H9 (cell line): ENCODE measurements around the gene NKX3-2. TPM values are rescaled to one million over a fixed set of nuclear protein-coding genes. Genes with fewer than 3 reads are reported as not detected.

ENCODE experiments used
- DNase-seq: peaks from one replicate; pipeline ENCODE4 v3.0.0-alpha.2; 2017
- H2AFZ ChIP-seq: one replicate; pipeline ENCODE4 v1.6.1; 2013; ENCODE audit warnings: mild to moderate bottlenecking, low read length, control low read depth, moderate library complexity
- H2AK5ac ChIP-seq: 2 replicates; pipeline ENCODE4 v1.6.1; 2013; ENCODE audit warnings: low read length, control low read depth, mixed read lengths; ENCODE audit not compliant: insufficient read length
- H2BK120ac ChIP-seq: one replicate; pipeline ENCODE4 v1.6.1; 2013; ENCODE audit warnings: low read depth, mild to moderate bottlenecking, low read length, control low read depth, inconsistent platforms; ENCODE audit not compliant: poor library complexity, severe bottlenecking
- H2BK12ac ChIP-seq: 2 replicates; pipeline ENCODE4 v1.6.1; 2013; ENCODE audit warnings: low read length, control low read depth, mixed read lengths, low read depth; ENCODE audit not compliant: insufficient read length
- H2BK15ac ChIP-seq: 2 replicates; pipeline ENCODE4 v1.6.1; 2013; ENCODE audit warnings: low read depth, low read length, control low read depth
- H2BK20ac ChIP-seq: one replicate; pipeline ENCODE4 v1.6.1; 2013; ENCODE audit warnings: low read depth, mild to moderate bottlenecking, low read length, control low read depth, inconsistent platforms; ENCODE audit not compliant: poor library complexity, severe bottlenecking
- H2BK5ac ChIP-seq: 2 replicates; pipeline ENCODE4 v1.6.1; 2013; ENCODE audit warnings: low read length, control low read depth, mixed read lengths; ENCODE audit not compliant: insufficient read length
- H3K14ac ChIP-seq: 2 replicates; pipeline ENCODE4 v1.6.1; 2013; ENCODE audit warnings: low read length, control low read depth; ENCODE audit not compliant: insufficient read depth
- H3K18ac ChIP-seq: 2 replicates; pipeline ENCODE4 v1.6.1; 2013; ENCODE audit warnings: low read depth, mild to moderate bottlenecking, mixed read lengths, low read length, control low read depth; ENCODE audit not compliant: insufficient read length
- H3K23ac ChIP-seq: 2 replicates; pipeline ENCODE4 v1.6.1; 2013; ENCODE audit warnings: low read length, control low read depth, mixed read lengths, low read depth; ENCODE audit not compliant: insufficient read length
- H3K23me2 ChIP-seq: 2 replicates; pipeline ENCODE4 v1.6.1; 2013; ENCODE audit warnings: low read depth, mild to moderate bottlenecking, mixed read lengths, low read length, control low read depth; ENCODE audit not compliant: insufficient read length, poor library complexity, severe bottlenecking
- H3K27ac ChIP-seq: 2 replicates; pipeline ENCODE4 v1.5.1; 2013; ENCODE audit warnings: low read length, control low read depth, mixed read lengths, low read depth; ENCODE audit not compliant: insufficient read length
- H3K27me3 ChIP-seq: 2 replicates; pipeline ENCODE4 v1.6.1; 2013; ENCODE audit warnings: low read length, control low read depth, inconsistent platforms; ENCODE audit not compliant: insufficient read depth
- H3K4ac ChIP-seq: 2 replicates; pipeline ENCODE4 v1.6.1; 2013; ENCODE audit warnings: low read depth, mild to moderate bottlenecking, control low read depth, inconsistent platforms, low read length, moderate library complexity
- H3K4me1 ChIP-seq: 2 replicates; pipeline ENCODE4 v1.6.1; 2013; ENCODE audit warnings: low read length, control low read depth, inconsistent platforms; ENCODE audit not compliant: insufficient read depth
- H3K4me2 ChIP-seq: 2 replicates; pipeline ENCODE4 v1.6.1; 2013; ENCODE audit warnings: low read length, control low read depth, mixed read lengths; ENCODE audit not compliant: insufficient read length, insufficient read depth
- H3K56ac ChIP-seq: 2 replicates; pipeline ENCODE4 v1.6.1; 2013; ENCODE audit warnings: low read depth, mild to moderate bottlenecking, mixed read lengths, low read length, control low read depth; ENCODE audit not compliant: insufficient read length
- H3K79me1 ChIP-seq: 2 replicates; pipeline ENCODE4 v1.6.1; 2013; ENCODE audit warnings: low read depth, mild to moderate bottlenecking, moderate library complexity, low read length, control low read depth, inconsistent platforms; ENCODE audit not compliant: insufficient read depth, poor library complexity, severe bottlenecking
- H3K79me2 ChIP-seq: 2 replicates; pipeline ENCODE4 v1.6.1; 2013; ENCODE audit warnings: low read length, control low read depth, inconsistent platforms; ENCODE audit not compliant: insufficient read depth
- H3K9ac ChIP-seq: 2 replicates; pipeline ENCODE4 v1.6.1; 2013; ENCODE audit warnings: low read length, control low read depth, mixed read lengths; ENCODE audit not compliant: insufficient read length; ENCODE audit errors: extremely low read depth
- H3K9me3 ChIP-seq: one replicate; pipeline ENCODE4 v1.6.1; 2013; ENCODE audit warnings: low read depth, low read length, inconsistent platforms; ENCODE audit not compliant: control insufficient read depth
- H3T11ph ChIP-seq: one replicate; pipeline ENCODE4 v1.6.1; 2013; ENCODE audit warnings: mild to moderate bottlenecking, low read length, control low read depth, inconsistent platforms
- H4K20me1 ChIP-seq: one replicate; pipeline ENCODE4 v1.6.1; 2013; ENCODE audit not compliant: control insufficient read depth, insufficient read length, insufficient read depth
- H4K5ac ChIP-seq: 2 replicates; pipeline ENCODE4 v1.6.1; 2013; ENCODE audit warnings: low read depth, mild to moderate bottlenecking, mixed read lengths, low read length, control low read depth; ENCODE audit not compliant: insufficient read length
- H4K8ac ChIP-seq: replicated peaks from 2 replicates; pipeline ENCODE4 v1.6.1; 2013; ENCODE audit warnings: low read length, control low read depth, mixed read lengths, low read depth; ENCODE audit not compliant: insufficient read length
- H4K91ac ChIP-seq: 2 replicates; pipeline ENCODE4 v1.6.1; 2013; ENCODE audit warnings: low read depth, mild to moderate bottlenecking, moderate library complexity, mixed read lengths, low read length, control low read depth; ENCODE audit not compliant: insufficient read length
- H3K27ac Mint-ChIP-seq, 3 experiments: 2 replicates in 2 of 3; 3 replicates in 1 of 3; pipeline ENCODE4 v1.8.0; 2020 to 2021; ENCODE audit warnings: mixed read lengths in 3 of 3, mild to moderate bottlenecking in 1 of 3, moderate library complexity in 1 of 3
- H3K27me3 Mint-ChIP-seq: 2 replicates; pipeline ENCODE4 v1.8.0; 2021; ENCODE audit warnings: low read depth, mild to moderate bottlenecking, moderate library complexity, mixed read lengths
- H3K36me3 Mint-ChIP-seq, 3 experiments: 2 replicates in 2 of 3; 3 replicates in 1 of 3; pipeline ENCODE4 v1.8.0; 2020 to 2021; ENCODE audit warnings: low read depth in 3 of 3, mixed read lengths in 3 of 3; ENCODE audit not compliant: insufficient read depth in 1 of 3
- H3K4me1 Mint-ChIP-seq, 2 experiments: 2 replicates each; pipeline ENCODE4 v1.8.0; 2020; ENCODE audit warnings: mixed read lengths in 2 of 2
- H3K4me3 Mint-ChIP-seq, 2 experiments: 2 replicates in 1 of 2; 3 replicates in 1 of 2; pipeline ENCODE4 v1.8.0; 2020 to 2021; ENCODE audit warnings: mild to moderate bottlenecking in 2 of 2, mixed read lengths in 2 of 2, moderate library complexity in 1 of 2
- H3K9me3 Mint-ChIP-seq, 2 experiments: 2 replicates in 1 of 2; 3 replicates in 1 of 2; pipeline ENCODE4 v1.8.0; 2020; ENCODE audit warnings: mild to moderate bottlenecking in 2 of 2, mixed read lengths in 2 of 2, moderate library complexity in 1 of 2
- CTCF ChIP-seq: fragments of 200-600 bp; sonication (generic); conservative IDR thresholded peaks from 3 replicates; pipeline ENCODE4 v1.8.0; 2021; ENCODE audit warnings: antibody characterized with exemption, mild to moderate bottlenecking
- WGBS: extraction: QIAGEN DNeasy Blood & Tissue Kit; methylation state at CpG from one replicate; pipeline ENCODE4 v1.1.7; 2013; ENCODE audit warnings: missing lambda C conversion rate, low lambda C conversion rate, mixed read lengths; ENCODE audit not compliant: insufficient read length; ENCODE audit errors: extremely low coverage; 5-methylcytosine and 5-hydroxymethylcytosine counted together
- total RNA-seq: library from RNA; stranded (reverse); gene quantifications from 2 replicates; pipeline ENCODE4 v1.2.1, GENCODE V29; 2021

NKX3-2 gene
- total RNA-seq, 1 experiment from 2014 or later = 1.9 TPM

GRCh38 chr4:13541176-13541604 is 3.1 kb downstream of the NKX3-2 start:
- Mint-ChIP-seq H3K9me3 (peaks cover 7 to 8% of the 10 kb centered on the region in 2 experiments; a peak in 4 of 5 replicates), H3K27ac (no peak overlapping the region), H3K27me3 (peaks cover 97% of the 10 kb centered on the region), H3K36me3 (no peaks in the 10 kb centered on the region; a peak in 1 of 7 replicates), H3K4me3 (peak overlapping the region in 1 of 2 experiments; percentile 62; a peak in 2 of 5 replicates), H3K4me1 (peaks cover 30 to 46% of the 10 kb centered on the region in 2 experiments)
- no peak overlapping the region for H2BK5ac ChIP-seq
- H3K14ac ChIP-seq = no peak overlapping the region
- H3K9me3 ChIP-seq = no peaks in the 10 kb centered on the region
- H3K18ac ChIP-seq = no peak overlapping the region
- H3K27me3 ChIP-seq = peaks cover 86% of the 10 kb centered on the region
- no peak overlapping the region for H2BK15ac ChIP-seq
- no peak overlapping the region for H2BK120ac ChIP-seq
- no CpG with 5 or more reads among the region's 10 CpGs for WGBS
- H4K91ac ChIP-seq = no peak overlapping the region
- no peak overlapping the region for H3K9ac ChIP-seq
- no peak overlapping the region for H2AK5ac ChIP-seq
- no peak overlapping the region for H3K4me2 ChIP-seq
- H4K8ac ChIP-seq = no peak overlapping the region
- H3K79me2 ChIP-seq = no peaks in the 10 kb centered on the region
- H3K56ac ChIP-seq = no peak overlapping the region
- H3K23me2 ChIP-seq = peaks cover 11% of the 10 kb centered on the region
- peak; percentile 32 for DNase-seq
- H3T11ph ChIP-seq = no peak overlapping the region
- H3K27ac ChIP-seq = no peak overlapping the region
- no peak overlapping the region for H3K4ac ChIP-seq
- no peaks in the 10 kb centered on the region for H3K79me1 ChIP-seq
- no peak overlapping the region for H2BK20ac ChIP-seq
- no peak for TF ChIP-seq CTCF
- H3K23ac ChIP-seq = no peak overlapping the region
- H4K20me1 ChIP-seq = peaks cover 3% of the 10 kb centered on the region
- H3K4me1 ChIP-seq = no peaks in the 10 kb centered on the region
- H4K5ac ChIP-seq = no peak overlapping the region
- H2BK12ac ChIP-seq = no peak overlapping the region
- no peak overlapping the region for H2AFZ ChIP-seq
